K562 (cell line): Measurements from ENCODE around the gene NR0B2. TPM values are rescaled to one million over a fixed set of nuclear protein-coding genes. Genes with fewer than 3 reads are reported as not detected.
A peak's percentile ranks its signal among the peaks of the same experiment; 100 is the strongest.

Experiments
- BRF1 ChIP-seq: IDR thresholded peaks from 3 replicates; pipeline ENCODE4 v1.6.1; 2011; ENCODE audit warnings: borderline replicate concordance, mild to moderate bottlenecking; ENCODE audit not compliant: insufficient read length; ENCODE audit errors: extremely low read depth
- CHD2 ChIP-seq: IDR thresholded peaks from 2 replicates; pipeline ENCODE4 v1.6.1; 2011; ENCODE audit warnings: low read depth, low read length
- FOXK1 ChIP-seq: sonication (generic); formaldehyde crosslinking; IDR thresholded peaks from 2 replicates; pipeline ENCODE4 v1.8.0; 2022; ENCODE audit warnings: missing genetic modification reagents, mild to moderate bottlenecking, borderline replicate concordance
- FUS ChIP-seq: fragments of 200-400 bp; formaldehyde crosslinking; optimal IDR thresholded peaks from 2 replicates; pipeline ENCODE3; 2017; ENCODE audit warnings: low read depth, low read length
- HMG20B ChIP-seq: fragments of 250-450 bp; sonication (Bioruptor Pico); IDR thresholded peaks from 2 replicates; pipeline ENCODE4 v1.5.0; 2021; ENCODE audit warnings: mild to moderate bottlenecking
- IRF2 ChIP-seq: sonication (generic); formaldehyde crosslinking; IDR thresholded peaks from 2 replicates; pipeline ENCODE4 v1.8.1; 2022; ENCODE audit warnings: mild to moderate bottlenecking, missing genetic modification reagents
- KAT7 ChIP-seq: sonication (generic); formaldehyde crosslinking; IDR thresholded peaks from 2 replicates; pipeline ENCODE4 v1.8.0; 2022; ENCODE audit warnings: missing genetic modification reagents, mild to moderate bottlenecking, borderline replicate concordance
- KDM5B ChIP-seq: fragments of 200-600 bp; sonication (generic); IDR thresholded peaks from 2 replicates; pipeline ENCODE4 v1.6.1; 2012; ENCODE audit warnings: low read depth, mild to moderate bottlenecking, moderate library complexity, low read length, control low read depth, inconsistent platforms; ENCODE audit not compliant: insufficient replicate concordance
- KHSRP ChIP-seq: fragments of 450-650 bp; IDR thresholded peaks from 2 replicates; pipeline ENCODE4 v1.6.1; 2017
- NFE2 ChIP-seq: IDR thresholded peaks from 2 replicates; pipeline ENCODE4 v1.6.1; 2014; ENCODE audit warnings: antibody characterized with exemption, low read depth
- POLR2AphosphoS2 ChIP-seq: IDR thresholded peaks from 2 replicates; pipeline ENCODE4 v1.6.1; 2012; ENCODE audit warnings: low read length, improper control_type of control experiment
- SMARCA5 ChIP-seq: fragments of 450-650 bp; IDR thresholded peaks from 2 replicates; pipeline ENCODE4 v1.6.1; 2016
- SMARCB1 ChIP-seq: IDR thresholded peaks from 2 replicates; pipeline ENCODE4 v1.6.1; 2011; ENCODE audit warnings: improper control_type of control experiment, low read depth; ENCODE audit not compliant: insufficient read length
- SP2 ChIP-seq: IDR thresholded peaks from 2 replicates; pipeline ENCODE4 v1.6.1; 2011; ENCODE audit warnings: mild to moderate bottlenecking, low read depth, low read length, moderate library complexity; ENCODE audit not compliant: poor library complexity, severe bottlenecking; ENCODE audit errors: extremely low read depth
- SRSF7 ChIP-seq: fragments of 200-400 bp; formaldehyde crosslinking; optimal IDR thresholded peaks from 2 replicates; pipeline ENCODE3; 2017; ENCODE audit warnings: mild to moderate bottlenecking, low read depth, low read length
- ZNF174 ChIP-seq: fragments of 250-450 bp; sonication (Bioruptor Pico); IDR thresholded peaks from 2 replicates; pipeline ENCODE4 v1.4.0; 2020; ENCODE audit warnings: mild to moderate bottlenecking
- ZNF76 ChIP-seq: fragments of 250-450 bp; sonication (Bioruptor Pico); IDR thresholded peaks from 2 replicates; pipeline ENCODE4 v1.4.0; 2020; ENCODE audit warnings: mild to moderate bottlenecking, moderate library complexity, borderline replicate concordance
- ZNF79 ChIP-seq: fragments of 250-450 bp; sonication (Bioruptor Pico); IDR thresholded peaks from 2 replicates; pipeline ENCODE4 v1.4.0; 2020; ENCODE audit warnings: low read depth, mild to moderate bottlenecking, moderate library complexity
- polyA plus RNA-seq, 8 experiments: library from polyadenylated mRNA; depleted of rRNA in 4 of 8; stranded (reverse) in 5 of 8; unstranded in 3 of 8; fragments of >200 nt; fragmentation: Nextera tagmentation in 2 of 8; fragmentation: Illumina TruSeq in 1 of 8; extraction: Ambion mirVana in 2 of 8; extraction: Trizol in 1 of 8; gene quantifications; 2 replicates each; pipeline versions ENCODE4 v1.2.1 to v1.2.3, GENCODE V29; 2011 to 2014; ENCODE audit warnings: inconsistent platforms in 1 of 8, missing spikeins in 1 of 8
- total RNA-seq, 7 experiments: library from RNA; depleted of rRNA in 6 of 7; stranded (reverse); fragments of >200 nt in 6 of 7; fragmentation: Illumina TruSeq in 2 of 7; extraction: Trizol in 2 of 7; gene quantifications; 2 replicates each; pipeline versions ENCODE4 v1.2.1 to v1.2.3, GENCODE V29; 2011 to 2021; ENCODE audit warnings: low replicate concordance in 1 of 7
- TF ChIP-seq, protein P1 (sequence below): fragments of 250-450 bp; sonication (Bioruptor Pico); IDR thresholded peaks from 2 replicates; pipeline ENCODE4 v1.5.0; 2020; ENCODE audit warnings: mild to moderate bottlenecking
- TF ChIP-seq, protein P2 (sequence below): fragments of 250-450 bp; sonication (Bioruptor Pico); IDR thresholded peaks from 2 replicates; pipeline ENCODE4 v1.6.1; 2021; ENCODE audit warnings: mild to moderate bottlenecking
- TF ChIP-seq, protein P3 (sequence below): fragments of 150-350 bp; IDR thresholded peaks from 2 replicates; pipeline ENCODE4 v1.6.1; 2014; ENCODE audit warnings: low read depth, mild to moderate bottlenecking, low read length, borderline replicate concordance
- TF ChIP-seq, protein P4 (sequence below): fragments of 450-650 bp; conservative IDR thresholded peaks from 2 replicates; pipeline ENCODE4 v1.6.1; 2016; ENCODE audit warnings: missing genetic modification characterization, low read depth, mild to moderate bottlenecking, missing compliant biosample characterization, moderate library complexity

Gene NR0B2
- total and polyA plus RNA-seq, 9 of the 15 experiments (the other 6 are each of a cell fraction or from before 2014, with no cell fraction given), result not detected

DNA sequence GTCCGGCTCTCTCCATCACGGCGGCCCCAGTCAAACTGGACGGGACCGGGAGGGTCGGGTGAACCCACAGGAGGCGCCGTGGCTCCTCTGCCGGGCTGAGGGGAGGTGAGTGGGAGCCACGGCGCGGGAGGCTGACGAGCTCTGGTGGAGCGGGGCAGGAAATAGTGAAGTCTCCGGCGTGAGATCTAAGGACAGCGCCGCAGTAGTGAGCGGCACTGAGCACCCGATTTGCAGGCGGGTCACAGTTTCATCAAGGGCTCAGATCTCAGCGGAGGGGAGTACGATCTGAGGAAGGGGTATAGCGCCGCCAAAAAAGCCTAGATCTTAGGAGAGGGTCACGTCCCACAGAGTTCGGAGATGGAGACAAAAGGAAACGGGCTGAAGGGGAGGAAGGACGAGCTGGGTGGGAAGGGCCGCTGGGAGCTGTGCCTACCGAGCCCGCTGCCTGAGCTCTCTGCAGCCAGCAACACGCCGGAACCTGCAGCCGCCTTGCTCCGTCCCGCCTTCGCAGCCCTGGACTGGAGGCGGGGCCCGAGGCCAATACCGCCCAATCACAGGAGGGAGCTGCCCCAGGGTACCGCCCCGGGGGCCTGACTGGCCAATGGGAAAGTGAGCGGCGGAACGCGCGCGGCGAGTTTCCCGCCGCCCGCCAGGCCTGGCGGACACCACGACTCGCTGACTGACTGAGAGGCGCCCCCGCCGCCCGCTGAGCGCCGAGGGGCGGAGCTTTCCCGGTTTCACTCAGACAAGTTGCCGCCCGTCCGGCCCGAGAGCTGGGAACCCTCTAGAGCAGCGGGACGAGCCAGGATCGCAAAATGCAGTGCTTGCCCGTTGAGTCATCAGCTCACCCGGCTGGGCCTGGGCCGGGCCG lies 48.9 kb downstream of the NR0B2 start (continued):
- TF ChIP-seq, protein P1, sequence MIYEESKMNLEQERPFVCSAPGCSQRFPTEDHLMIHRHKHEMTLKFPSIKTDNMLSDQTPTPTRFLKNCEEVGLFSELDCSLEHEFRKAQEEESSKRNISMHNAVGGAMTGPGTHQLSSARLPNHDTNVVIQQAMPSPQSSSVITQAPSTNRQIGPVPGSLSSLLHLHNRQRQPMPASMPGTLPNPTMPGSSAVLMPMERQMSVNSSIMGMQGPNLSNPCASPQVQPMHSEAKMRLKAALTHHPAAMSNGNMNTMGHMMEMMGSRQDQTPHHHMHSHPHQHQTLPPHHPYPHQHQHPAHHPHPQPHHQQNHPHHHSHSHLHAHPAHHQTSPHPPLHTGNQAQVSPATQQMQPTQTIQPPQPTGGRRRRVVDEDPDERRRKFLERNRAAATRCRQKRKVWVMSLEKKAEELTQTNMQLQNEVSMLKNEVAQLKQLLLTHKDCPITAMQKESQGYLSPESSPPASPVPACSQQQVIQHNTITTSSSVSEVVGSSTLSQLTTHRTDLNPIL, result no peak
- TF ChIP-seq KHSRP (no peak), ZNF174 (CRISPR knock-in tag) (no peak), IRF2 (CRISPR knock-in tag) (no peak), BRF1 (no peak), SMARCA5 (no peak), ZNF76 (CRISPR knock-in tag) (no peak), KAT7 (CRISPR knock-in tag) (no peak), FUS (no peak), NFE2 (0 out of 2 replicates have a peak, but pooled peaks have one; percentile 16), FOXK1 (CRISPR knock-in tag) (peak; percentile 54; the same call in 1 of the 2 replicates), SMARCB1 (no peak), SRSF7 (no peak), ZNF79 (CRISPR knock-in tag) (no peak), CHD2 (no peak; the same call in 1 of the 2 replicates), KDM5B (peak; percentile 97), POLR2AphosphoS2 (no peak; the same call in 1 of the 2 replicates), HMG20B (CRISPR knock-in tag) (no peak), SP2 (peak; percentile 88)
- TF ChIP-seq, protein P2, sequence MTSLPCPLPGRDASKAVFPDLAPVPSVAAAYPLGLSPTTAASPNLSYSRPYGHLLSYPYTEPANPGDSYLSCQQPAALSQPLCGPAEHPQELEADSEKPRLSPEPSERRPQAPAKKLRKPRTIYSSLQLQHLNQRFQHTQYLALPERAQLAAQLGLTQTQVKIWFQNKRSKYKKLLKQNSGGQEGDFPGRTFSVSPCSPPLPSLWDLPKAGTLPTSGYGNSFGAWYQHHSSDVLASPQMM (CRISPR knock-in tag), result no peak
- TF ChIP-seq, protein P3, sequence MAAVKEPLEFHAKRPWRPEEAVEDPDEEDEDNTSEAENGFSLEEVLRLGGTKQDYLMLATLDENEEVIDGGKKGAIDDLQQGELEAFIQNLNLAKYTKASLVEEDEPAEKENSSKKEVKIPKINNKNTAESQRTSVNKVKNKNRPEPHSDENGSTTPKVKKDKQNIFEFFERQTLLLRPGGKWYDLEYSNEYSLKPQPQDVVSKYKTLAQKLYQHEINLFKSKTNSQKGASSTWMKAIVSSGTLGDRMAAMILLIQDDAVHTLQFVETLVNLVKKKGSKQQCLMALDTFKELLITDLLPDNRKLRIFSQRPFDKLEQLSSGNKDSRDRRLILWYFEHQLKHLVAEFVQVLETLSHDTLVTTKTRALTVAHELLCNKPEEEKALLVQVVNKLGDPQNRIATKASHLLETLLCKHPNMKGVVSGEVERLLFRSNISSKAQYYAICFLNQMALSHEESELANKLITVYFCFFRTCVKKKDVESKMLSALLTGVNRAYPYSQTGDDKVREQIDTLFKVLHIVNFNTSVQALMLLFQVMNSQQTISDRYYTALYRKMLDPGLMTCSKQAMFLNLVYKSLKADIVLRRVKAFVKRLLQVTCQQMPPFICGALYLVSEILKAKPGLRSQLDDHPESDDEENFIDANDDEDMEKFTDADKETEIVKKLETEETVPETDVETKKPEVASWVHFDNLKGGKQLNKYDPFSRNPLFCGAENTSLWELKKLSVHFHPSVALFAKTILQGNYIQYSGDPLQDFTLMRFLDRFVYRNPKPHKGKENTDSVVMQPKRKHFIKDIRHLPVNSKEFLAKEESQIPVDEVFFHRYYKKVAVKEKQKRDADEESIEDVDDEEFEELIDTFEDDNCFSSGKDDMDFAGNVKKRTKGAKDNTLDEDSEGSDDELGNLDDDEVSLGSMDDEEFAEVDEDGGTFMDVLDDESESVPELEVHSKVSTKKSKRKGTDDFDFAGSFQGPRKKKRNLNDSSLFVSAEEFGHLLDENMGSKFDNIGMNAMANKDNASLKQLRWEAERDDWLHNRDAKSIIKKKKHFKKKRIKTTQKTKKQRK, result peak; percentile 88
- TF ChIP-seq, protein P4, sequence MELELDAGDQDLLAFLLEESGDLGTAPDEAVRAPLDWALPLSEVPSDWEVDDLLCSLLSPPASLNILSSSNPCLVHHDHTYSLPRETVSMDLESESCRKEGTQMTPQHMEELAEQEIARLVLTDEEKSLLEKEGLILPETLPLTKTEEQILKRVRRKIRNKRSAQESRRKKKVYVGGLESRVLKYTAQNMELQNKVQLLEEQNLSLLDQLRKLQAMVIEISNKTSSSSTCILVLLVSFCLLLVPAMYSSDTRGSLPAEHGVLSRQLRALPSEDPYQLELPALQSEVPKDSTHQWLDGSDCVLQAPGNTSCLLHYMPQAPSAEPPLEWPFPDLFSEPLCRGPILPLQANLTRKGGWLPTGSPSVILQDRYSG (tag), result no peak
